PC-9 (cell line): ENCODE results near the gene MAP3K4. TPM values are rescaled to one million over a fixed set of nuclear protein-coding genes. Genes with fewer than 3 reads are reported as not detected.
A peak's percentile ranks its signal among the peaks of the same experiment; 100 is the strongest.

ENCODE experiments used
- BruUV-seq: library from RNA; stranded (reverse); fragments of 400-500 nt; replicated peaks from 2 replicates; lab custom pipeline; 2021; lab: Mats Ljungman, UMichigan
- CTCF ChIA-PET: fragments of 300-600 bp; sonication (Branson Sonifier 250); formaldehyde crosslinking; loops from one replicate; lab custom pipeline; 2022; ENCODE audit warnings: antibody characterized with exemption; lab: Charles Lee
- POLR2A ChIA-PET: fragments of 300-600 bp; sonication (Branson Sonifier 250); formaldehyde crosslinking; loops from one replicate; lab custom pipeline; 2022; ENCODE audit warnings: antibody characterized with exemption; ENCODE audit not compliant: unreplicated experiment; lab: Charles Lee
- DNase-seq, 2 experiments: peaks; one replicate each; pipeline versions ENCODE4 v3.0.0 to v3.0.0-alpha.2; 2015 to 2022; ENCODE audit warnings: mixed read lengths in 1 of 2
- H2AFZ ChIP-seq: fragments of 200-600 bp; sonication (generic); 2 replicates; pipeline ENCODE4 v1.8.1; 2017; ENCODE audit warnings: antibody characterized with exemption
- H3F3A ChIP-seq: fragments of 200-600 bp; sonication (generic); 2 replicates; pipeline ENCODE4 v1.8.1; 2017; ENCODE audit warnings: antibody characterized with exemption, mild to moderate bottlenecking, low read depth; ENCODE audit not compliant: insufficient read depth
- H3K27ac ChIP-seq: fragments of 200-600 bp; sonication (generic); 2 replicates; pipeline ENCODE4 v1.6.1; 2016; ENCODE audit warnings: mixed run types
- H3K27me3 ChIP-seq: fragments of 200-600 bp; sonication (generic); 2 replicates; pipeline ENCODE4 v1.6.1; 2016; ENCODE audit warnings: low read depth, mixed run types; ENCODE audit not compliant: insufficient read depth
- H3K36me3 ChIP-seq: fragments of 200-600 bp; sonication (generic); 2 replicates; pipeline ENCODE4 v1.6.1; 2016; ENCODE audit warnings: low read depth, mixed run types
- H3K4me1 ChIP-seq: fragments of 200-600 bp; sonication (generic); replicated peaks from 2 replicates; pipeline ENCODE4 v1.6.1; 2016; ENCODE audit warnings: mixed run types; ENCODE audit not compliant: insufficient read depth
- H3K4me2 ChIP-seq: fragments of 200-600 bp; sonication (generic); 2 replicates; pipeline ENCODE4 v1.6.1; 2017; ENCODE audit warnings: mixed run types
- H3K4me3 ChIP-seq: fragments of 200-600 bp; sonication (generic); 2 replicates; pipeline ENCODE4 v1.6.1; 2016; ENCODE audit warnings: mixed run types
- H3K79me2 ChIP-seq: fragments of 200-600 bp; sonication (generic); 2 replicates; pipeline ENCODE4 v1.6.1; 2017; ENCODE audit warnings: low read depth, mixed run types
- H3K9me2 ChIP-seq: fragments of 200-600 bp; sonication (generic); 2 replicates; pipeline ENCODE4 v1.8.1; 2017; ENCODE audit warnings: mild to moderate bottlenecking; ENCODE audit not compliant: insufficient read depth
- H3K9me3 ChIP-seq: fragments of 200-600 bp; sonication (generic); 2 replicates; pipeline ENCODE4 v1.8.1; 2016; ENCODE audit warnings: low read depth; ENCODE audit not compliant: insufficient read depth
- H4K20me1 ChIP-seq: fragments of 200-600 bp; sonication (generic); 2 replicates; pipeline ENCODE4 v1.8.1; 2017; ENCODE audit not compliant: insufficient read depth
- EZH2 ChIP-seq: fragments of 200-600 bp; sonication (generic); IDR thresholded peaks from 2 replicates; pipeline ENCODE4 v1.8.0; 2017; ENCODE audit warnings: antibody characterized with exemption, low read depth
- intact Hi-C: fragments of 100-400 bp; cut with micrococcal nuclease; formaldehyde crosslinking; loops from one replicate; pipeline ENCODE4 v1.10.0; 2022; ENCODE audit not compliant: unreplicated experiment
- total RNA-seq: library from RNA; stranded (reverse); gene quantifications from 2 replicates; pipeline ENCODE4 v1.2.3, GENCODE V29; 2021
- TF ChIP-seq, protein P1 (sequence below): fragments of 200-600 bp; sonication (generic); conservative IDR thresholded peaks from 2 replicates; pipeline ENCODE4 v1.6.1; 2017; ENCODE audit warnings: mixed run types, antibody characterized with exemption, mild to moderate bottlenecking, moderate library complexity

Gene MAP3K4
- total RNA-seq, 1 experiment from 2014 or later = 13.0 TPM

DNA sequence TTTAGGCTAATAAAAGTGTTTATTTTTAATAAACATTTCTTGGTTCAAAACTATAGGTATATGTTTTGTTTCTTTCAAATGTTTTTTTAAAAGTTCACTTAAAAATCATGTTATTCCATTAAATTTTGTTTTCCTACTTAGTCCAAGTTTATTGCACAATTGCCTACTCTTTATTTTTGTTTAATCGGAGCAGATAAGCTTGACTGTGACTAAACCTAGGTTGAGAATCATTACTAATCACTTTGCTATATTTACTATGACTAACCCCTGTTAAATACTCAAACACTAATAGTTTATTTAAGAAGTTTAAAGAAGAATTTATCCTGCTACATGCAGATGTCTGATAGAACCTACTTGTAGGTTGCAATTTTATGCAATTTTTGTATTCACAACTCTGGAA, 18.8 kb downstream of the MAP3K4 start:
- Histone ChIP-seq H3F3A (no peaks in the 10 kb centered on the region), H3K27ac (no peak overlapping the region), H3K9me2 (no peaks in the 10 kb centered on the region), H2AFZ (no peak overlapping the region), H3K9me3 (no peaks in the 10 kb centered on the region), H3K27me3 (no peaks in the 10 kb centered on the region), H4K20me1 (no peaks in the 10 kb centered on the region), H3K79me2 (peaks cover 9% of the 10 kb centered on the region; the same call in 1 of the 2 replicates), H3K4me2 (no peak overlapping the region), H3K36me3 (no peaks in the 10 kb centered on the region), H3K4me3 (no peak overlapping the region), H3K4me1 (0 out of 2 replicates have a peak, but pooled peaks cover 7% of the 10 kb centered on the region)
- intact Hi-C loops = no loop called here
- BruUV-seq = no TSS peak
- ChIA-PET CTCF (no interaction called here), POLR2A (no interaction called here)
- peak in 1 of 2 experiments; percentile 49 for DNase-seq
- TF ChIP-seq, protein P1, sequence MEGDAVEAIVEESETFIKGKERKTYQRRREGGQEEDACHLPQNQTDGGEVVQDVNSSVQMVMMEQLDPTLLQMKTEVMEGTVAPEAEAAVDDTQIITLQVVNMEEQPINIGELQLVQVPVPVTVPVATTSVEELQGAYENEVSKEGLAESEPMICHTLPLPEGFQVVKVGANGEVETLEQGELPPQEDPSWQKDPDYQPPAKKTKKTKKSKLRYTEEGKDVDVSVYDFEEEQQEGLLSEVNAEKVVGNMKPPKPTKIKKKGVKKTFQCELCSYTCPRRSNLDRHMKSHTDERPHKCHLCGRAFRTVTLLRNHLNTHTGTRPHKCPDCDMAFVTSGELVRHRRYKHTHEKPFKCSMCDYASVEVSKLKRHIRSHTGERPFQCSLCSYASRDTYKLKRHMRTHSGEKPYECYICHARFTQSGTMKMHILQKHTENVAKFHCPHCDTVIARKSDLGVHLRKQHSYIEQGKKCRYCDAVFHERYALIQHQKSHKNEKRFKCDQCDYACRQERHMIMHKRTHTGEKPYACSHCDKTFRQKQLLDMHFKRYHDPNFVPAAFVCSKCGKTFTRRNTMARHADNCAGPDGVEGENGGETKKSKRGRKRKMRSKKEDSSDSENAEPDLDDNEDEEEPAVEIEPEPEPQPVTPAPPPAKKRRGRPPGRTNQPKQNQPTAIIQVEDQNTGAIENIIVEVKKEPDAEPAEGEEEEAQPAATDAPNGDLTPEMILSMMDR = no peak
- no peak for TF ChIP-seq EZH2

DNA sequence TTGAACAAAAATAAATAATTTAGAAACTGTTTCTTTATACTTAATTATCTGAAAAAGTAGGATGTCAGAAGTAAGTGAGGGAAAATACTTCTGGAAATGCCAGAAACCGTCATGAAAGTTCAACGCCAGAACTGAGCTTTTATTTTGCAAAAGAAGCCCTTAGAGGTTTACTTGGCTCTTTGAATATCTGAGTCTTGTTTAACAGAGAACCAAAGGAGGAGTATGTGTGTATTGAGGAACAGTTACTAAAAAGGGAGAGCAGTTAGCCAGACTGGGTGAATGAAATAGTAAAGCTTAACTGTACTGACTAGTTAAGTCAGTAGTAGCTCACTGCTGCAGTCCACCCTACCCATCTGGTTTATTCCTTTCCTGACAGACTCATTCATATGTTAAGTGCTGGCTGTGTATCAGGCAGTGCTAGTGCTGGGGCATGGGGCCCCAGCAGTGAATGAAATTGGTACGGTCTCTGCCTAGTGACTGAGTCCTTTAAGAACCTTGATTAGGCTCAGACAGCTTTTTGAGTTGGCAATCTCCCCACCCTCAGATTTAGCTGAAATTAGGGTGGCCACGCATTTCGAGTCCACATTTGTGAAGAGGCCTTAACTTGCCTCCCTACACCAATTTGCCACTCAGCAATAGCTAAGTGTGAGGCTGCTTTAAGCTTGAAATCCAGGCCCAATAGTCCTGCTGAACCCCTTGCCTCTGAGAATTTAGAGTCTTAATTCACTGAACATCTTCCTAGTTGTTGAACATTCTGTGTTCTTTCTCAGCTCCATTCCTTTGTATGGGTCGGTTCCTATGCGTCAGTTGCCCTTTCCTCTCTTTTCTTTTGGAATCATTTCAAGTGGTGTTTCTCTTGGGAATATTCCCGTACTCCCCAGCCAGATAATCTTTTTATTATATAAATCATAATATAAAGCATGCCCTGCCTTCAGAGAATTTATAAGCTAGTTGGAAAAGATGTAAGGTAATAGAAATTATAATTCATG, 20.2 kb downstream of the MAP3K4 start:
- H3K4me1 ChIP-seq = 0 out of 2 replicates have a peak, but pooled peaks cover 7% of the 10 kb centered on the region
- no peak overlapping the region for H3K27ac ChIP-seq
- no TSS peak for BruUV-seq
- H3K79me2 ChIP-seq = peaks cover 9% of the 10 kb centered on the region; the same call in 1 of the 2 replicates
- no peaks in the 10 kb centered on the region for H4K20me1 ChIP-seq
- no peaks in the 10 kb centered on the region for H3K9me3 ChIP-seq
- no peak overlapping the region for H3K4me2 ChIP-seq
- no peaks in the 10 kb centered on the region for H3K36me3 ChIP-seq
- TF ChIP-seq, protein P1 = no peak
- TF ChIP-seq EZH2 = no peak
- H3F3A ChIP-seq = no peaks in the 10 kb centered on the region
- H3K9me2 ChIP-seq = no peaks in the 10 kb centered on the region
- ChIA-PET CTCF (no interaction called here), POLR2A (interaction anchor here (0.6 kb wide), 1 partner anchor 48 kb away, joined by 8 read pairs; no protein-coding TSS in a partner anchor)
- no peak overlapping the region for H3K4me3 ChIP-seq
- intact Hi-C loops = no loop called here
- no peaks in the 10 kb centered on the region for H3K27me3 ChIP-seq
- H2AFZ ChIP-seq = no peak overlapping the region
- no peak for DNase-seq

DNA sequence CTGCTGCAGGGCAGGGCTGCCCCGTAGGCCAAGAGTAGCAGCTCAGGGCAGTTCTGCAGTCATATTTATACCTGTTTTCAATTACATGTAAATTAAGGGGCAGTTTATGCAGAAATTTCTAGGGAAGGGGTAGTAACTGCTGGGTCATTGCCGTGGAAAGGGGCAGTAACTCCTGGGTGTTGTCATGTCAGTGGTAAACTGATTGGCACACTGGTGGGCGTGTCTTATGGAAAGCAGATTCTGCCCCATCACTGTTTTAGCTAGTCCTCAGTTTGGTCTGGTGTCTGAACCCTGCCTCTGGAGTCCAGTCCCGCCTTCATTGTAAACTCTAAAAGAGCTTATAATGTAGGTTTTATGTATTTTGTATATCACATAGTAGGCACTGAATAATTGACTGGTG, 22.1 kb downstream of the MAP3K4 start:
- no TSS peak for BruUV-seq
- Histone ChIP-seq H3K27ac (no peak overlapping the region), H3K4me1 (0 out of 2 replicates have a peak, but pooled peaks cover 7% of the 10 kb centered on the region), H3K9me2 (no peaks in the 10 kb centered on the region), H3K27me3 (no peaks in the 10 kb centered on the region), H2AFZ (no peak overlapping the region), H3K4me3 (no peak overlapping the region), H3K4me2 (no peak overlapping the region), H3K36me3 (no peaks in the 10 kb centered on the region), H3K9me3 (no peaks in the 10 kb centered on the region), H3K79me2 (peaks cover 9% of the 10 kb centered on the region; the same call in 1 of the 2 replicates), H4K20me1 (no peaks in the 10 kb centered on the region), H3F3A (no peaks in the 10 kb centered on the region)
- TF ChIP-seq, protein P1 = no peak
- no peak for TF ChIP-seq EZH2
- ChIA-PET CTCF (no interaction called here), POLR2A (no interaction called here)
- no peak for DNase-seq
- intact Hi-C loops = no loop called here
